Stimulated activated naive B cell treated with anti-CD40 and anti-IgM and Interleukin-4, amounts not matched to agents 10 μg/mL and 1 μg/mL and 100 μg/mL, for 72 hours (primary cell): ENCODE data around the gene ISCA2.

ENCODE experiments used
- ATAC-seq, 2 donors: fragments of 150-1000 bp; cut with Tn5 transposase; replicated peaks; 2 replicates each; pipeline ENCODE4 v1.10.0; 2021; ENCODE audit warnings: moderate library complexity in 1 of 2
- DNase-seq: peaks from one replicate; pipeline ENCODE4 v3.0.0; 2021
- H3K27ac Mint-ChIP-seq: one replicate; pipeline ENCODE4 v1.8.0; 2022; ENCODE audit warnings: mild to moderate bottlenecking, mixed read lengths
- H3K27me3 Mint-ChIP-seq, 2 donors: one replicate each; pipeline ENCODE4 v1.8.0; 2022; ENCODE audit warnings: mixed read lengths in 2 of 2
- H3K36me3 Mint-ChIP-seq, 2 donors: one replicate each; pipeline ENCODE4 v1.8.0; 2022; ENCODE audit warnings: mixed read lengths in 2 of 2, mild to moderate bottlenecking in 1 of 2
- H3K4me1 Mint-ChIP-seq, 2 donors: one replicate each; pipeline ENCODE4 v1.8.0; 2022; ENCODE audit warnings: mixed read lengths in 2 of 2, mild to moderate bottlenecking in 1 of 2
- H3K4me3 Mint-ChIP-seq, 2 donors: one replicate each; pipeline ENCODE4 v1.8.0; 2022; ENCODE audit warnings: mild to moderate bottlenecking in 2 of 2, mixed read lengths in 2 of 2, moderate library complexity in 1 of 2
- H3K9me3 Mint-ChIP-seq, 2 donors: one replicate each; pipeline ENCODE4 v1.8.0; 2022; ENCODE audit warnings: mixed read lengths in 2 of 2, mild to moderate bottlenecking in 1 of 2

Gene ISCA2

DNA sequence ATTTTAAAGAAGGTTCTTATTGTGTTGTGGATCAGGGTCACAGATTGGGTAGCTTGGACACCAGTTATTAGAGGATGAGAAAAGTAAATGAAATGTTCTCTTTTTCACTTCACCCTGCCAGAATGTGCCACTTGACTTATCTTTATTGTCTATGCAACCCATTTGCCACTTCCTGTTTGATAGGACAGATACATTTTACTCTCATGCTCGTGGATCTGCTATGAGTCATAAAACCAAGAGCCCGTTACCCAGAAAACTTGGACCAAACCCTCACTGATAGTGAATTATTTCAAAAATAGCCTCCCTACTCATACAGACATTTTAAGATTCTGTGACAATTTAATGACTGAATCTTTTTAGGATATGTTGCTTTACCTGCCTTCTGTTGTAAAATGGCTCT, 1.8 kb downstream of the ISCA2 start:
- peak overlapping the region; percentile 14 for H3K27ac Mint-ChIP-seq
- H3K27me3 Mint-ChIP-seq: no peaks in the 10 kb centered on the region
- no peaks in the 10 kb centered on the region for H3K36me3 Mint-ChIP-seq
- no peak for ATAC-seq
- DNase-seq: no peak
- H3K4me1 Mint-ChIP-seq: peaks cover 12 to 22% of the 10 kb centered on the region in 2 donors
- no peaks in the 10 kb centered on the region for H3K9me3 Mint-ChIP-seq
- peak overlapping the region in 1 of 2 donors; percentile 47 for H3K4me3 Mint-ChIP-seq

DNA sequence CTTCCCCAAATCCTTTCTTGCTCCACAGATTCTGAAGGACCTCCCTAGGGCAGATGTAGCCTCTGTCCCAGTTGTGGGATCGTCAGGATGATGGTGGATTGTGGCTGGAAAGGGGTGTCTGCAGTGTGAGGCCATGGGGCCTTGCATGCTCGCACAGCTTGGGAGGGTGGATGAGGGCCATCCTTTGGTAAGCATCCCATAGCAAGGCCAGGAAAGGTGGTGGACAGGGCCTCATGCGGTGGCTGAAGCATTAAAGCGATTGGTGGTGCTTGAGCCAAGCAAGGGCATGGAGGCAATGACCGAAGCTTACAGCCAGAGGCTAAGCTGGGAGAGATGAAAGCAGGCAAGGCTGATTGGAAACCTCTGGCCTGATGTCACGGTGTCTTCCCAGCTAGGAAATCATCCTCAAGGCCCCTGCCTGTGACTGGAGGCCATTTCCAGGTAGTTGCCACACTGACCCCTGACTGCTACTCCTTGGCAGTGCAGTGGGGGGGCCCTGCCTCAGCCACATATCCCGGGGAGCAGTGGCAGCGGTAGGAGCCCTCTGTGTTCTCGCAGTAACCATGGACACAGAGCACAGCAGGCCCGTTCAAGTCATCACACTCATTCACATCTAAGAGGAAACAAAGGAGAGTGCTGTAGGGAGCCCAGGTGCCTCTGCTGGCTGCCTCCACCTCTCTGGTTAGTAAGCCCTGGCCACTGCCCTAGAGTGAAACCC, 7.0 kb downstream of the ISCA2 start:
- no peak for DNase-seq
- no peaks in the 10 kb centered on the region for H3K27me3 Mint-ChIP-seq
- no peak for ATAC-seq
- no peak overlapping the region for H3K27ac Mint-ChIP-seq
- H3K4me1 Mint-ChIP-seq: peaks cover 2 to 10% of the 10 kb centered on the region in 2 donors
- H3K4me3 Mint-ChIP-seq: no peak overlapping the region
- no peaks in the 10 kb centered on the region for H3K9me3 Mint-ChIP-seq
- H3K36me3 Mint-ChIP-seq: peaks cover 0 to 4% of the 10 kb centered on the region in 2 donors

DNA sequence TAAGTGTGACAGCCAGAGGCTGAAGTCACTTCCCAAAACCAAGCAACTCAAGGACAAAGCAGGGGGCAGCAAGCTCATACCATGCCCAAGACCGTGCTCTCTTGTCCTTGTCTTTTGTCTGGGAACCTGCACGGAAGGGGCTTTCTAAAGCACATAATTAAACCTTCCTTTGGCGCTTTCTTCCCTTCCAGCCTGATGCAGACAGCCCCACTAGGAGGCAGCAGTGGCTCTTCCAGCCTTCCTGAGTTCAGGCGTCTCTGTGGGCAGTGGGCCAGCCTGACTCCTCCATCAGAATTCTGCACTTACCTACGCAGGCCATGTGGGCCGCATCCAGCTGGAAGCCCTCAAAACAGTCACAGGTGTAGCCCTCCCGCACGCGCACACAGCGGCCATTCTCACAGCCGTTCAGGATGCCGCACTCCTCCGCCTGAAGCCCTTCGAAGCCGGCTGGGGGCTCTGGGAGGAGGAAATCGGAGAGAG, 7.6 kb downstream of the ISCA2 start:
- Mint-ChIP-seq H3K4me3 (no peak overlapping the region), H3K27me3 (no peaks in the 10 kb centered on the region), H3K36me3 (peaks cover 0 to 4% of the 10 kb centered on the region in 2 donors), H3K9me3 (no peaks in the 10 kb centered on the region), H3K27ac (peak overlapping the region; percentile 42), H3K4me1 (peaks cover 7 to 15% of the 10 kb centered on the region in 2 donors)
- ATAC-seq (no peak), DNase-seq (no peak)

DNA sequence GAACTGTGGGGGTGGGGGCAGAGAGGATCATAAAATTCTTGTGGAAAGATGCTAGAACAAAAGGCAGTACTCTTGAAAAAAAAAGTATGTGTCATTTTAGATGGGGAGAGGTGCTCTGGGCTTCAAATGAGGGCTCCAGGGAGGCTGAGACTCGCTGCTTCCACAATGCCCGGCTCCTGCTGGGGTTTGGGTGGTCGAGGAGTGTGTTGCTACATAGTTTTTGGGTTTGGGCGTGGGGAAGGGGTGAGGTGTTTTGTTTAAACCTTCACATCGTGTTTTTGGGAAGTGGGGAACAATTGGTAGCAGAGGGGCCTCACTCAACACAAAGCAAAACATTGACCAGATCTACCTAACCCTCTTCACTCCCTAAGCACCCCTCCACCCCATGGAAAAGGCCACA, 8.1 kb downstream of the ISCA2 start:
- Mint-ChIP-seq H3K9me3 (no peaks in the 10 kb centered on the region), H3K4me3 (no peak overlapping the region), H3K27ac (no peak overlapping the region), H3K27me3 (no peaks in the 10 kb centered on the region), H3K36me3 (peaks cover 0 to 4% of the 10 kb centered on the region in 2 donors), H3K4me1 (peaks cover 12 to 20% of the 10 kb centered on the region in 2 donors)
- DNase-seq (no peak), ATAC-seq (no peak)

DNA sequence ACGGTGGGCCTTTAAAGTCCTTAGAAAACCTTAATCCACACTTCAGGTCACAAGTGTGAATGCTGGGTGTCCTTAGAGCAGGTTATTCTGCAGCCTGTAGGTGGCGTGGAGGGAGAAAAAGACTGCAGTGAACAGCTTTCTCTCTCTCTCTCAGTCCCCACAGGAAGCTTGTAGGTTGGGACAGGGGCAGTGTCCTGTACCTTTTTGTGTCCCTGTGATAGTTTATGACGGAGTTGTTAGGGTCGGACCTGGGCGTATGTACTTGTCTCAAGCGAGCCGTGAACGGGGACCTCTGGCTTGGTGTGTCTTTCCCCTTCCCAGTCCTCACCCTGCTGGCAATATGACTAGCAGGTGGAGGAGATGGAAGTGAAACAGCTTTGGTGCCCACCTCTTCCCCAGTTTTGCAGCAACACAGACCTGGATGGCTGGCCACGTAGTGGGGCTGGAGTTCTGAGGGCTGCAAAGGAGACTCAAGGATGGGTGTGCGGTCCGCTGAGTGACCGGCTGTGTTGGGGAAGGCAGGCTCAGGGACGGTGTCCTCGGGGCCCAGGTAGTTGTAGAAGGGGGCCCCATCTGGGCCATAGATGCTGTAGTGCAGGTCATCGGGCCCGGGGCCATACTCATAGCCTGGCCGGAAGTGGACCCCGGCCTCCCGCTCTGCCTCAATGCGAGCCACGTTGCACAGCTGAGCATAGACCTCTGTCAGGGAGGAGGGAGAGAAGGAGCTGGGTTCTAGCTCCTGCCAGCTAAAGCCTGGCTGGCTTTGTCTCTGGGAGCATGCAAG, 8.9 kb downstream of the ISCA2 start:
- DNase-seq: no peak
- Mint-ChIP-seq H3K27me3 (peaks cover 0 to 2% of the 10 kb centered on the region in 2 donors), H3K9me3 (no peaks in the 10 kb centered on the region), H3K36me3 (peaks cover 0 to 4% of the 10 kb centered on the region in 2 donors), H3K4me1 (peaks cover 17 to 27% of the 10 kb centered on the region in 2 donors), H3K4me3 (no peak overlapping the region), H3K27ac (no peak overlapping the region)
- peak; percentile 42 to 56 for ATAC-seq

DNA sequence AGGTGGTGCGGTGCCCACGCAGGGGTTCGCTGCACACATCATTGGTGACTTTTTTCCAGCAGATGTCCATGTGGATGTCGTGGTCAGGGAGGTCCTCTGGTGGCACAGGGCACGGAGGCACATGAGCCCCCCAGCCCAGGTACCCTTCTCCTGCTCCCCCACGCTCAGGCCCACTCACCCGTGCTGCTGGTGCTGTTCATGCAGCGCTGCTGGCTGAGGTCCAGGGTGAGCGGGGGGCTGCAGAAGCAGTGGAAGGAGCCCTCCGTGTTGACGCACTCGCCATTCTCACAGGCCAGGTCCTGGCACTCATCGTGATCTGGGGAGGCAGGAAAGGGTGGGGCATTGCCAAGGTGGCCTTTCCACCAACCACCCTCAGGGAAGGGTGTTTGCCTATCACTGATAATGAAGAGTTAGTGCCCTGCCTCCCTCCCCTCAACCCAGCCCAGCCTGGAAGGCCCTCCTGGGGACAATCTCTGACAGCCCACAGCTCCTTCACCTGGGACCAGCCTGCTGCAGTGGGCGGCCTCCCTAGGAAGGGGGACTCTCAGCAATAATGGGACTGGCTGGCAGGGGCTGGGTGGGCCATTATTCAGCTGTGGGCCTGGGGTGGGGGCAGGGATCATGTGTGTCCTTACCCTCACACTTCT, 9.8 kb downstream of the ISCA2 start:
- peaks cover 22 to 34% of the 10 kb centered on the region in 2 donors for H3K4me1 Mint-ChIP-seq
- H3K4me3 Mint-ChIP-seq: no peak overlapping the region
- no peak overlapping the region for H3K27ac Mint-ChIP-seq
- DNase-seq (no peak), ATAC-seq (no peak)
- H3K27me3 Mint-ChIP-seq: peaks cover 0 to 7% of the 10 kb centered on the region in 2 donors
- H3K9me3 Mint-ChIP-seq: no peaks in the 10 kb centered on the region
- H3K36me3 Mint-ChIP-seq: peaks cover 0 to 4% of the 10 kb centered on the region in 2 donors

GRCh38 chr14:74503938-74504335, 10.4 kb downstream of the ISCA2 start:
- Mint-ChIP-seq H3K27ac (no peak overlapping the region), H3K36me3 (peaks cover 0 to 4% of the 10 kb centered on the region in 2 donors), H3K27me3 (peaks cover 0 to 7% of the 10 kb centered on the region in 2 donors), H3K9me3 (no peaks in the 10 kb centered on the region), H3K4me1 (peaks cover 22 to 34% of the 10 kb centered on the region in 2 donors), H3K4me3 (no peak overlapping the region)
- ATAC-seq (no peak), DNase-seq (no peak)

DNA sequence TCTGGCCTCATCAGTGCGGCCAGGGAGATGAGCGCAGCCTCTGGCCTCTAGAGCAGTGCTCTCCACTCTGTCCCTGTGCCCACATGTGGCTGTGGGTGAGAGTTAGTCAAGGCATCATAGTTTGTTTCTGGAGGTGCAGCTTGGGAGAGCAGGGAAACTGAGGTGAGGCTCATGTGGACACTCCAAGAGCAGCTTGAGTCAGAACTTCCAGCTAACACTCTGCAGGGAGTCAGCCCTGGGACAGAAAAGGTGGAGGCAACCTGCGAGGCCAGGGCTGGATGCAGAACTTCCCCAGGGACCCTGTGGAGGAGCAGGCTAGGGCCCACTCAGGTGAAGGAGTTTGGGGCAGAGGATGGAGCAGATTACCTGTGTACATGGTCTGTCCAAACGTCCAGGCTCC, 10.8 kb downstream of the ISCA2 start:
- H3K27me3 Mint-ChIP-seq: peaks cover 1 to 9% of the 10 kb centered on the region in 2 donors
- peaks cover 22 to 34% of the 10 kb centered on the region in 2 donors for H3K4me1 Mint-ChIP-seq
- peaks cover 0 to 4% of the 10 kb centered on the region in 2 donors for H3K36me3 Mint-ChIP-seq
- ATAC-seq: no peak
- DNase-seq: no peak
- no peak overlapping the region for H3K4me3 Mint-ChIP-seq
- no peak overlapping the region for H3K27ac Mint-ChIP-seq
- H3K9me3 Mint-ChIP-seq: no peaks in the 10 kb centered on the region

- ATAC-seq: no peak
Measured at GRCh38 chr14:74504874-74505720, 11.5 kb downstream of the ISCA2 start.

DNA sequence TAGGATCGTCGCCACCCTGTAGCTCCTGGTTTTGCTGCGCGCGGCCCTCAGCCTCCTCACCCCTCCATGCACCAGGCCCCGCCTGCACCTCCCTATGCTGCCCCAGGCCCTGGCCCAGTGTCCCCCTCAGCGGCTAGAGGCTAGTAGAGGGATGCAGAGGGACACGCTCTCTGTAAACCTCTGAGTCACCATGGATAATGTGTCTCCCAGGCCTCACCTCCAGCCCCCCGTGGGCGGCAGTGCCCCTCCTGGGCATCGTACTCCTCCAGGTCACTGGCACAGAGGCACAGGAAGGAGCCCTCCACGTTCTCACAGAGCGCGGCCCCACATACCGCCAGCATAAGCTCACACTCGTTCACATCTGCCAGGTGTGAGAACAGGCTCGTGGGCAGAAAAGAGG, 12.3 kb downstream of the ISCA2 start:
- Mint-ChIP-seq H3K4me3 (no peak overlapping the region), H3K27ac (no peak overlapping the region), H3K27me3 (peaks cover 12 to 13% of the 10 kb centered on the region in 2 donors), H3K36me3 (peaks cover 0 to 4% of the 10 kb centered on the region in 2 donors), H3K9me3 (no peaks in the 10 kb centered on the region), H3K4me1 (peaks cover 22 to 34% of the 10 kb centered on the region in 2 donors)
- ATAC-seq (peak; percentile 18 to 19), DNase-seq (no peak)

More at GRCh38 chr14:74504874-74505720, 11.5 kb downstream of the ISCA2 start:
- no peak overlapping the region for H3K27ac Mint-ChIP-seq
- DNase-seq: no peak
- H3K4me3 Mint-ChIP-seq: no peak overlapping the region
- peaks cover 22 to 34% of the 10 kb centered on the region in 2 donors for H3K4me1 Mint-ChIP-seq
- peaks cover 7 to 13% of the 10 kb centered on the region in 2 donors for H3K27me3 Mint-ChIP-seq
- peaks cover 0 to 4% of the 10 kb centered on the region in 2 donors for H3K36me3 Mint-ChIP-seq
- H3K9me3 Mint-ChIP-seq: no peaks in the 10 kb centered on the region

DNA sequence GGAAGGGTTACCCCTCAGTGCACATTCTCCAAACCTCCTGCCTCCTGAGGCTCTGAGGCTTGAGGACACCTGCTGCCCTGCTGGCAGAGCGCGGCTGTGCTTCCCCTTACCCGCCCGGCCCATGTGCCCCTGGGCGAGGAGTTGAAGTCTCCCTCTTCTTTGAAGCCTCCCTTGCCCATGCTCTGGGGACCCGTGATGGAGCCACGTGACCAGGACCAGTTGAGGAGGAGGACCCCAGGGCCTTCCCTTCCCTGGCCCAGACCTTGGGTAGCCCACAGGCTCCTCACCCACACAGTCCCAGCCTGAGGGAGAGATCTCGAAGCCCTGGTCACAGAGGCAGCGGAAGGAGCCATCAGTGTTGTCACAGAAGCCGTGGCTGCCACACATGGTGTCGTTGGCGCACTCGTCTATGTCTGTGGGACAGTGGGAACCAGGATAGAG, 12.9 kb downstream of the ISCA2 start:
- ATAC-seq (peak; percentile 69 to 73), DNase-seq (no peak)
- H3K36me3 Mint-ChIP-seq: no peaks in the 10 kb centered on the region
- H3K27ac Mint-ChIP-seq: no peak overlapping the region
- no peak overlapping the region for H3K4me3 Mint-ChIP-seq
- peaks cover 18% of the 10 kb centered on the region in 2 donors for H3K27me3 Mint-ChIP-seq
- H3K9me3 Mint-ChIP-seq: no peaks in the 10 kb centered on the region
- peaks cover 22 to 34% of the 10 kb centered on the region in 2 donors for H3K4me1 Mint-ChIP-seq

DNA sequence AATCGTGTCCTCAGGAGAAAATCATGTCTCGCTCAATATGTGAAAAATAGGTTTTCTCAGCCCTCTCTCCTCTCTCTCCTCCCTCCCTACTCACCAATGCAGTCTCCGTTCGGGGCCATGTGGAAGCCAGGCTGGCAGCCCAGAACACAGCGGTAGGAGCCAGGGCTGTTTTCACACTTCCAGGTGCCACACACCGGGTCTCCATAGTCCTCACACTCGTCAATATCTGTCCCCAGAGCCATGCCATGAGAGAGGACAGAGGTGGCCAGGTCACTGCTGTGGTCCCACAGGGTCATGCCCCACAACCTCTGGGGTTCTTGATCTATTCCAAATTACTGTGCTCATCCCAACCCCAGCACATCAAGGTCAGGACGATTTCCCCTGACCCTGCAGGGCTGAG, 13.5 kb downstream of the ISCA2 start:
- ATAC-seq (no peak), DNase-seq (no peak)
- H3K36me3 Mint-ChIP-seq: no peaks in the 10 kb centered on the region
- peaks cover 22 to 30% of the 10 kb centered on the region in 2 donors for H3K4me1 Mint-ChIP-seq
- no peaks in the 10 kb centered on the region for H3K9me3 Mint-ChIP-seq
- H3K4me3 Mint-ChIP-seq: peak overlapping the region in 1 of 2 donors; percentile 25
- peaks cover 18 to 21% of the 10 kb centered on the region in 2 donors for H3K27me3 Mint-ChIP-seq
- H3K27ac Mint-ChIP-seq: peak overlapping the region; percentile 16

- H3K9me3 Mint-ChIP-seq: no peaks in the 10 kb centered on the region
- no peaks in the 10 kb centered on the region for H3K36me3 Mint-ChIP-seq
- peaks cover 20 to 25% of the 10 kb centered on the region in 2 donors for H3K4me1 Mint-ChIP-seq
- H3K27me3 Mint-ChIP-seq: peaks cover 18 to 21% of the 10 kb centered on the region in 2 donors
- DNase-seq (no peak), ATAC-seq (no peak)
- H3K4me3 Mint-ChIP-seq: no peak overlapping the region
- H3K27ac Mint-ChIP-seq: no peak overlapping the region
Measured at GRCh38 chr14:74507840-74508239, 14.3 kb downstream of the ISCA2 start.
